AG04450 (cell line): Measurements from ENCODE around the gene SLC5A3. TPM values are rescaled to one million over a fixed set of nuclear protein-coding genes. Genes with fewer than 3 reads are reported as not detected.
A peak's percentile ranks its signal among the peaks of the same experiment; 100 is the strongest.

Experiments
- CTCF ChIA-PET: fragments of 300-600, 350-600 bp; formaldehyde crosslinking; extraction: SDS; loops from one replicate; lab custom pipeline; 2022; ENCODE audit warnings: antibody characterized with exemption, inconsistent platforms; lab: Charles Lee
- POLR2A ChIA-PET: fragments of 350-600 bp; formaldehyde crosslinking; extraction: SDS; loops from one replicate; lab custom pipeline; 2021; ENCODE audit warnings: antibody characterized with exemption, inconsistent platforms; lab: Yijun Ruan, JAX
- DNase-seq: peaks from one replicate; pipeline ENCODE4 v3.0.0-alpha.2; 2011; ENCODE audit warnings: low read depth, low spot score
- H3K27ac ChIP-seq: one replicate; pipeline ENCODE4 v1.5.1; 2012; ENCODE audit warnings: low read depth, low read length, control low read depth
- H3K27me3 ChIP-seq: one replicate; pipeline ENCODE4 v1.6.0; 2012; ENCODE audit warnings: low read length; ENCODE audit not compliant: control insufficient read depth, insufficient read depth
- H3K4me3 ChIP-seq: 2 replicates; pipeline ENCODE4 v1.5.1; 2011; ENCODE audit warnings: mild to moderate bottlenecking, low read depth, low read length, control low read depth
- H3K9me3 ChIP-seq: 2 replicates; pipeline ENCODE4 v1.5.1; 2012; ENCODE audit warnings: low read length; ENCODE audit not compliant: control insufficient read depth, insufficient read depth
- CTCF ChIP-seq: IDR thresholded peaks from 2 replicates; pipeline ENCODE4 v1.5.1; 2011; ENCODE audit warnings: low read depth, low read length, control low read depth, inconsistent platforms
- polyA plus RNA-seq: library from polyadenylated mRNA; depleted of rRNA; stranded (reverse); fragments of >200 nt; gene quantifications from 2 replicates; pipeline ENCODE4 v1.2.3, GENCODE V29; 2011

Gene SLC5A3
- polyA plus RNA-seq, 1 experiment = 9.5 TPM

GRCh38 chr21:34085129-34085528 lies 11.8 kb downstream of the SLC5A3 start:
- no peak overlapping the region for H3K4me3 ChIP-seq
- no peak overlapping the region for H3K27ac ChIP-seq
- no peaks in the 10 kb centered on the region for H3K27me3 ChIP-seq
- CTCF ChIA-PET = no interaction called here
- H3K9me3 ChIP-seq = no peaks in the 10 kb centered on the region
- no peak for DNase-seq
- TF ChIP-seq CTCF = no peak
- POLR2A ChIA-PET = no interaction called here

- ChIA-PET POLR2A (no interaction called here), CTCF (no interaction called here)
- no peak for TF ChIP-seq CTCF
- DNase-seq = no peak
- H3K27ac ChIP-seq = no peak overlapping the region
- H3K9me3 ChIP-seq = no peaks in the 10 kb centered on the region
- no peak overlapping the region for H3K4me3 ChIP-seq
- no peaks in the 10 kb centered on the region for H3K27me3 ChIP-seq
Measured at GRCh38 chr21:34086887-34087306, 13.5 kb downstream of the SLC5A3 start.

- CTCF ChIA-PET = no interaction called here
- Histone ChIP-seq H3K27me3 (no peaks in the 10 kb centered on the region), H3K27ac (no peak overlapping the region), H3K4me3 (no peak overlapping the region), H3K9me3 (no peaks in the 10 kb centered on the region)
- POLR2A ChIA-PET = no interaction called here
- no peak for DNase-seq
- TF ChIP-seq CTCF = no peak
Measured at GRCh38 chr21:34088752-34089151, 15.4 kb downstream of the SLC5A3 start.

- ChIA-PET CTCF (interaction anchor here (0.9 to 2.7 kb wide), 5 partner anchors 10 to 276 kb away, joined by 3 to 11 read pairs (median 6); no protein-coding TSS in a partner anchor), POLR2A (no interaction called here)
- no peak overlapping the region for H3K4me3 ChIP-seq
- H3K27ac ChIP-seq = no peak overlapping the region
- no peaks in the 10 kb centered on the region for H3K9me3 ChIP-seq
- DNase-seq = no peak
- no peak for TF ChIP-seq CTCF
- no peaks in the 10 kb centered on the region for H3K27me3 ChIP-seq
Measured at GRCh38 chr21:34091032-34091431, 17.7 kb downstream of the SLC5A3 start.

GRCh38 chr21:34091607-34092006 lies 18.2 kb downstream of the SLC5A3 start:
- CTCF ChIA-PET = interaction anchor here (1.4 to 2.7 kb wide), 5 partner anchors 9 to 256 kb away, joined by 4 to 11 read pairs (median 6); no protein-coding TSS in a partner anchor
- POLR2A ChIA-PET = no interaction called here
- Histone ChIP-seq H3K27me3 (no peaks in the 10 kb centered on the region), H3K27ac (no peak overlapping the region), H3K9me3 (no peaks in the 10 kb centered on the region), H3K4me3 (no peak overlapping the region)
- peak; percentile 55 for TF ChIP-seq CTCF
- no peak for DNase-seq
